K562 (cell line): ENCODE measurements around the gene AICDA.

Source experiments
- BRCA1 ChIP-seq, 2 experiments: fragments of 450-650 bp in 1 of 2; sonication (generic) in 1 of 2; formaldehyde crosslinking in 1 of 2; IDR thresholded peaks; 2 replicates each; pipeline versions ENCODE4 v1.5.0 to v1.6.1; 2017 to 2020; ENCODE audit warnings: mild to moderate bottlenecking in 1 of 2, missing genetic modification reagents in 1 of 2
- CEBPG ChIP-seq, 3 experiments: fragments of 200-800 bp in 1 of 3; sonication (Bioruptor generic) in 1 of 3; sonication (generic) in 1 of 3; formaldehyde crosslinking in 1 of 3; IDR thresholded peaks in 2 of 3; conservative IDR thresholded peaks in 1 of 3; 2 replicates each; pipeline versions ENCODE4 v1.6.1 to v1.8.0; 2016 to 2022; ENCODE audit warnings: missing compliant biosample characterization in 2 of 3, missing genetic modification characterization in 2 of 3, mild to moderate bottlenecking in 1 of 3, missing genetic modification reagents in 1 of 3
- CHD4 ChIP-seq: fragments of 200-600 bp; sonication (generic); IDR thresholded peaks from 3 replicates; pipeline ENCODE4 v1.6.1; 2012; ENCODE audit warnings: low read depth, mild to moderate bottlenecking, mixed read lengths, low read length, inconsistent platforms; ENCODE audit not compliant: insufficient read depth, insufficient replicate concordance, poor library complexity, severe bottlenecking
- COPS2 ChIP-seq: fragments of 450-650 bp; conservative IDR thresholded peaks from 2 replicates; pipeline ENCODE4 v1.6.1; 2016; ENCODE audit warnings: mild to moderate bottlenecking, moderate library complexity
- MAX ChIP-seq: sonication (generic); formaldehyde crosslinking; IDR thresholded peaks from 2 replicates; pipeline ENCODE4 v1.9.0; 2022; ENCODE audit warnings: mild to moderate bottlenecking, missing genetic modification reagents
- POLR2AphosphoS5 ChIP-seq: IDR thresholded peaks from 2 replicates; pipeline ENCODE4 v1.6.1; 2011; ENCODE audit warnings: mild to moderate bottlenecking, low read depth, low read length, moderate library complexity; ENCODE audit not compliant: control insufficient read depth, insufficient read depth
- SETDB1 ChIP-seq: IDR thresholded peaks from one replicate; pipeline ENCODE4 v1.6.1; 2012; ENCODE audit warnings: low read length, control low read depth, inconsistent platforms
- SRSF3 ChIP-seq: fragments of 200-400 bp; formaldehyde crosslinking; IDR thresholded peaks from 2 replicates; pipeline ENCODE4 v1.6.1; 2016; ENCODE audit warnings: mild to moderate bottlenecking, low read length, moderate library complexity; ENCODE audit not compliant: insufficient read depth
- ZNF253 ChIP-seq: fragments of 250-450 bp; sonication (Bioruptor Pico); conservative IDR thresholded peaks from 2 replicates; pipeline ENCODE4 v1.6.1; 2021; ENCODE audit warnings: mild to moderate bottlenecking
- ZNF274 ChIP-seq: IDR thresholded peaks from 2 replicates; pipeline ENCODE4 v1.6.1; 2011; ENCODE audit warnings: low read depth, mild to moderate bottlenecking, low read length, moderate library complexity, borderline replicate concordance
- TF ChIP-seq, protein P1 (sequence below), 3 experiments: IDR thresholded peaks in 2 of 3; conservative IDR thresholded peaks in 1 of 3; 2 replicates each; pipeline ENCODE4 v1.5.1; 2011 to 2012; ENCODE audit warnings: low read length in 3 of 3, mild to moderate bottlenecking in 3 of 3, control low read depth in 2 of 3, improper control_type of control experiment in 1 of 3, inconsistent platforms in 1 of 3, low read depth in 1 of 3, mixed read lengths in 1 of 3, moderate library complexity in 1 of 3; ENCODE audit not compliant: insufficient read depth in 2 of 3
- TF ChIP-seq, protein P2 (sequence below): sonication (generic); formaldehyde crosslinking; IDR thresholded peaks from 2 replicates; pipeline ENCODE4 v1.8.0; 2022; ENCODE audit warnings: missing genetic modification reagents, mild to moderate bottlenecking, borderline replicate concordance

- TF ChIP-seq CHD4 (no peak), MAX (CRISPR knock-in tag) (no peak), ZNF274 (no peak), ZNF253 (CRISPR knock-in tag) (no peak), COPS2 (no peak), BRCA1 (IDR thresholded peaks at IDR 0.05) (no peak), BRCA1 (CRISPR knock-in tag; IDR thresholded peaks at IDR 0.05) (no peak), POLR2AphosphoS5 (no peak), SETDB1 (no peak), CEBPG (CRISPR knock-in tag; IDR thresholded peaks at IDR 0.05) (no peak), CEBPG (tag; conservative IDR thresholded peaks at IDR 0.05 in 1 of 2, IDR thresholded peaks at IDR 0.05 in 1 of 2) (no peak), SRSF3 (no peak)
- TF ChIP-seq, protein P1, sequence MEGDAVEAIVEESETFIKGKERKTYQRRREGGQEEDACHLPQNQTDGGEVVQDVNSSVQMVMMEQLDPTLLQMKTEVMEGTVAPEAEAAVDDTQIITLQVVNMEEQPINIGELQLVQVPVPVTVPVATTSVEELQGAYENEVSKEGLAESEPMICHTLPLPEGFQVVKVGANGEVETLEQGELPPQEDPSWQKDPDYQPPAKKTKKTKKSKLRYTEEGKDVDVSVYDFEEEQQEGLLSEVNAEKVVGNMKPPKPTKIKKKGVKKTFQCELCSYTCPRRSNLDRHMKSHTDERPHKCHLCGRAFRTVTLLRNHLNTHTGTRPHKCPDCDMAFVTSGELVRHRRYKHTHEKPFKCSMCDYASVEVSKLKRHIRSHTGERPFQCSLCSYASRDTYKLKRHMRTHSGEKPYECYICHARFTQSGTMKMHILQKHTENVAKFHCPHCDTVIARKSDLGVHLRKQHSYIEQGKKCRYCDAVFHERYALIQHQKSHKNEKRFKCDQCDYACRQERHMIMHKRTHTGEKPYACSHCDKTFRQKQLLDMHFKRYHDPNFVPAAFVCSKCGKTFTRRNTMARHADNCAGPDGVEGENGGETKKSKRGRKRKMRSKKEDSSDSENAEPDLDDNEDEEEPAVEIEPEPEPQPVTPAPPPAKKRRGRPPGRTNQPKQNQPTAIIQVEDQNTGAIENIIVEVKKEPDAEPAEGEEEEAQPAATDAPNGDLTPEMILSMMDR (IDR thresholded peaks at IDR 0.05 in 2 of 3, conservative IDR thresholded peaks at IDR 0.05 in 1 of 3; ENCODE audit: insufficient read depth in 2 of 3, low read depth in 1 of 3, low read length in 3 of 3) = no peak
- TF ChIP-seq, protein P2, sequence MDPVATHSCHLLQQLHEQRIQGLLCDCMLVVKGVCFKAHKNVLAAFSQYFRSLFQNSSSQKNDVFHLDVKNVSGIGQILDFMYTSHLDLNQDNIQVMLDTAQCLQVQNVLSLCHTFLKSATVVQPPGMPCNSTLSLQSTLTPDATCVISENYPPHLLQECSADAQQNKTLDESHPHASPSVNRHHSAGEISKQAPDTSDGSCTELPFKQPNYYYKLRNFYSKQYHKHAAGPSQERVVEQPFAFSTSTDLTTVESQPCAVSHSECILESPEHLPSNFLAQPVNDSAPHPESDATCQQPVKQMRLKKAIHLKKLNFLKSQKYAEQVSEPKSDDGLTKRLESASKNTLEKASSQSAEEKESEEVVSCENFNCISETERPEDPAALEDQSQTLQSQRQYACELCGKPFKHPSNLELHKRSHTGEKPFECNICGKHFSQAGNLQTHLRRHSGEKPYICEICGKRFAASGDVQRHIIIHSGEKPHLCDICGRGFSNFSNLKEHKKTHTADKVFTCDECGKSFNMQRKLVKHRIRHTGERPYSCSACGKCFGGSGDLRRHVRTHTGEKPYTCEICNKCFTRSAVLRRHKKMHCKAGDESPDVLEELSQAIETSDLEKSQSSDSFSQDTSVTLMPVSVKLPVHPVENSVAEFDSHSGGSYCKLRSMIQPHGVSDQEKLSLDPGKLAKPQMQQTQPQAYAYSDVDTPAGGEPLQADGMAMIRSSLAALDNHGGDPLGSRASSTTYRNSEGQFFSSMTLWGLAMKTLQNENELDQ (CRISPR knock-in tag) = no peak
Observed at GRCh38 chr12:8596561-8596960, 16.1 kb downstream of the AICDA start.
